ENCODE results near the gene IL1RL2. TPM values are rescaled to one million over a fixed set of nuclear protein-coding genes. Genes with fewer than 3 reads are reported as not detected.

Gene IL1RL2
- total RNA-seq, 1 donor from 2014 or later: 2.6 TPM

- no peak overlapping the region for H3K4me3 ChIP-seq (ENCODE audit: low read depth, low read length)
- TF ChIP-seq, protein P1, sequence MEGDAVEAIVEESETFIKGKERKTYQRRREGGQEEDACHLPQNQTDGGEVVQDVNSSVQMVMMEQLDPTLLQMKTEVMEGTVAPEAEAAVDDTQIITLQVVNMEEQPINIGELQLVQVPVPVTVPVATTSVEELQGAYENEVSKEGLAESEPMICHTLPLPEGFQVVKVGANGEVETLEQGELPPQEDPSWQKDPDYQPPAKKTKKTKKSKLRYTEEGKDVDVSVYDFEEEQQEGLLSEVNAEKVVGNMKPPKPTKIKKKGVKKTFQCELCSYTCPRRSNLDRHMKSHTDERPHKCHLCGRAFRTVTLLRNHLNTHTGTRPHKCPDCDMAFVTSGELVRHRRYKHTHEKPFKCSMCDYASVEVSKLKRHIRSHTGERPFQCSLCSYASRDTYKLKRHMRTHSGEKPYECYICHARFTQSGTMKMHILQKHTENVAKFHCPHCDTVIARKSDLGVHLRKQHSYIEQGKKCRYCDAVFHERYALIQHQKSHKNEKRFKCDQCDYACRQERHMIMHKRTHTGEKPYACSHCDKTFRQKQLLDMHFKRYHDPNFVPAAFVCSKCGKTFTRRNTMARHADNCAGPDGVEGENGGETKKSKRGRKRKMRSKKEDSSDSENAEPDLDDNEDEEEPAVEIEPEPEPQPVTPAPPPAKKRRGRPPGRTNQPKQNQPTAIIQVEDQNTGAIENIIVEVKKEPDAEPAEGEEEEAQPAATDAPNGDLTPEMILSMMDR (conservative IDR thresholded peaks at IDR 0.05; ENCODE audit: low read depth, low read length): no peak
- no peak for DNase-seq (ENCODE audit: low read depth)
Observed at GRCh38 chr2:102226612-102227391, 40.0 kb downstream of the IL1RL2 start.

DNA sequence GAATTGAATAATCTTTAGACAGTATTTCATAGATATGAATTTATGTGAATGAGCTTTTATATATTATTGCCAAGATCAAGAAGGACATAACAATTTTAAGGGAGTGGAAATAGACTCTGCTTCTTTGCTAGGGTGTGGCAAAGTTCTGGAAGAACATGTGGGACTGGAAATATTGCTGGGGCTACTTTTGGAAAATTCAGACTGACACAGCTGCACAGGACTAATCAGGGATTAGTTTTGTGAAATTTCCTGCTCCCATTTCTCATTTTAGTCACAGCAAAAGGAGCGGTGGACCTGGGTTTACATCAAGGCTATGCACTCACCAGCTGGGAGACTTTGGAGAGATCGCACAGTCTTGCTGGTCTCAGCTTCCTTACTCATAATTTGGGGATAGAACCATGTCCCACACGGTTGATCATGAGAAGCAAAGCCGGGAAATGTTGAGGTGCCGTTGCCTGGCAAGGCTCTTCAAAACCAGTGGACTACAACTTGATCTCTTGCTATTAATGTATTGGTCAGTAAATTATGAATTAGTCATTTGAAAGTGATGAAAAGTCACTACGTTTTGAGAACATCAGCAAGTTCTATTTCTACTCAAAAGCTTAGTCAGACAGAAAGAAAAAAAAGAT lies 42.4 kb downstream of the IL1RL2 start:
- TF ChIP-seq, protein P1 (conservative IDR thresholded peaks at IDR 0.05; ENCODE audit: low read depth, low read length): no peak
- no peak for DNase-seq (ENCODE audit: low read depth)
- no peak overlapping the region for H3K4me3 ChIP-seq (ENCODE audit: low read depth, low read length)

DNA sequence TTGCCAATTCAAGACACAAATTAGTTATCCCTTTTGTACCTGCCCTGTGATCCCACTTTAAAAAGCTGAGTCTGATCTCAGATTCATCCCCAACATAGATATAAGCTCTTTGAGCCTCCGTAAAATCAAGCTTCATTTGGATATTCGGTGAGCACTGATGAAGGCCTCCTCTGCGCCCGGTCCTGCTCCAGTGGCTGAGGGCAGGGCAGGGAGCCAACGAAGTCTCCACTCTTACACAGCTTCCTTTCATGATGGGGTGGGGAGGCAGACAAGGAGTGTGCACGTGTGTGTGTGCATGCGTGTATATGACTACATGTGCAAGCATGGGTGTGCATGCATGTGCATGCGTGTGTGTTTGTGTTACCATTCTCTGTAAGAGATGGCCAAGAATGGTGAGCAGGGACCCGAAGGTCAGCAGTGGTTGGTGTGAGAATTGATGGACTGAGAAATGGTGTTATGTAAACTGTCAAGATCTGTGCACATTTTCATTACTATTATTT lies 43.6 kb downstream of the IL1RL2 start:
- TF ChIP-seq, protein P1 (conservative IDR thresholded peaks at IDR 0.05; ENCODE audit: low read depth, low read length): no peak
- DNase-seq (ENCODE audit: low read depth): no peak
- H3K4me3 ChIP-seq (ENCODE audit: low read depth, low read length): no peak overlapping the region

DNA sequence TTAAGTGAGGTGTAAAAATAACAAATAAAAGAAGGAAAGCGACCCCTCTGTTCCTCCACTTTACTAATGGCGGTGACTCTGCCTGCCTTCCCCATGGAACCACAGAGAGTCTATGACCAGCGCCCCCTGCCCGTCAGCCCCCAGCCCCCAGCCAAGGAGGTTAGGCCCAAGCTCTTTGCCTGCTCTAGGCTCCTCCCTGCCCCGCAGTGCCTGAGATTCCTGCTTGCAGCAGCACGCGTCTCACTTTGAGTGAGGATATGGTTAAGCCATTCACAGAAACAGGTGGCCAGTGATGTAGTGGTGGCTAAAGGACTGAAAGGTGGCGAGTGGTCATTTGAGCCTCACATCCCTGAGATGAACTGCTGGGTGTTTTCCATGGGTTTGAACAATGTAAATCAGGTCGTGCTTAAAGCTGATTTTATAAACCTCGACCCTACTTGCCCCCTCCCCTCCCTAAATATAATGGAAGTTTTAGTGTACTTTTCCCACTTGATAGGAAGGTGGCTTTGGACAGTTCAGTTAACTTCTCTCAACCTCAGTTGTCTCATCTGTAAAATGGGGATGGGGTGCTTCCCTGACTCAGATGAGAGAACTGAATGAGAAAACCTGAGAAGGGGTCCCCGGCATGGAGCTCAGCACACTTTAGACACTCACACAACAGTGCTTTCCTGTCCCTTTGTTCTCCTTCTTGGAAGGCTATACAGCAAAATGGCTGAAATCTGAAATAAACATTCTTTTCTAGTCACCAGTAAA lies 46.5 kb downstream of the IL1RL2 start:
- H3K4me3 ChIP-seq (ENCODE audit: low read depth, low read length): no peak overlapping the region
- TF ChIP-seq, protein P1 (conservative IDR thresholded peaks at IDR 0.05; ENCODE audit: low read depth, low read length): no peak
- no peak for DNase-seq (ENCODE audit: low read depth)

GRCh38 chr2:102235042-102235473 lies 48.2 kb downstream of the IL1RL2 start:
- no peak overlapping the region for H3K4me3 ChIP-seq (ENCODE audit: low read depth, low read length)
- TF ChIP-seq, protein P1 (conservative IDR thresholded peaks at IDR 0.05; ENCODE audit: low read depth, low read length): peak; percentile 11
- DNase-seq (ENCODE audit: low read depth): no peak

GRCh38 chr2:102235491-102235890 lies 48.7 kb downstream of the IL1RL2 start:
- TF ChIP-seq, protein P1 (conservative IDR thresholded peaks at IDR 0.05; ENCODE audit: low read depth, low read length): peak; percentile 47
- no peak overlapping the region for H3K4me3 ChIP-seq (ENCODE audit: low read depth, low read length)
- DNase-seq (ENCODE audit: low read depth): no peak

Data from epithelial cell of proximal tubule (primary cell).